COLO668 (cell line): ENCODE data around the gene AMN.

ENCODE experiments used
- DNase-seq: peaks from one replicate; lab custom pipeline; 2025; ENCODE audit not compliant: unreplicated experiment; lab: John Stamatoyannopoulos, UW

The AMN gene

DNA sequence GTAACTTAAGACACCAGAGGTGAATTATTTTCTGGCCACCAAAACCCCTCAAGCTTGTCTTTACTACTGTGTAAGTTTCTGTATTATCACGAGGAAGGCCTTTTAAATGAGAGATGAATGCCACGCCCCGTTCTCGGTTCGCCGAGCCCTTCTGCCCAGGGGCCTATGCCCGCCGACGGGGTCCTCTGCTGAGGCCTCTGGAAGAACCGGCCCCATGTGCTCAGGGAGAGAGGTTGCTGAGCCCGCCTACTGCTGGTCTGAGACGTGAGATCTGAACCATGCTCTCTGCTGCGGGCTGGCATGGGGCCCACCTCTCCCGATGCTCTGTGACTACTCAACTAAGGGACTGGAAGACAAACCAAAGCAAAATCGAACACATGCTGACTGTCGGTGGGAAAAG lies 21.0 kb downstream of the AMN start:
- no peak for DNase-seq

DNA sequence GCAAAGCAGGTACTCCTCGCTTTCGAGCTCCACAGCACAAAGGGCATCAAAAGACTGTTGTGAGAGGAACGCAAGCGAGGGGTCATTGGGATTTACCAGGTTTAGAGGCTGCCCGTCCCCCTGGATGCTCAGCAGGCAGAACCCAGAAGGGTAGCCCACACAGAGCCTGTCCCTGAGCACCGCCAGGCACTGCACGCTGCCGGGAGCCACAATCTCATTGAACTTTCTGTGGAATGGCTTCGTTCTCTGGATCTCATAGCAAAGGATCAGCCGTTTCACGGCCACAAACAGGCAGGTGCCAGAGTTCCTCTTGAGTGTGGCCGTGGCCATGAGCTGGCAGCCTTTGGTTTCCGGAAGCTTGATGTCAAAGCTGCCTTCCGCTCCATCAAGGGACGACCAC lies 21.5 kb downstream of the AMN start:
- no peak for DNase-seq

DNA sequence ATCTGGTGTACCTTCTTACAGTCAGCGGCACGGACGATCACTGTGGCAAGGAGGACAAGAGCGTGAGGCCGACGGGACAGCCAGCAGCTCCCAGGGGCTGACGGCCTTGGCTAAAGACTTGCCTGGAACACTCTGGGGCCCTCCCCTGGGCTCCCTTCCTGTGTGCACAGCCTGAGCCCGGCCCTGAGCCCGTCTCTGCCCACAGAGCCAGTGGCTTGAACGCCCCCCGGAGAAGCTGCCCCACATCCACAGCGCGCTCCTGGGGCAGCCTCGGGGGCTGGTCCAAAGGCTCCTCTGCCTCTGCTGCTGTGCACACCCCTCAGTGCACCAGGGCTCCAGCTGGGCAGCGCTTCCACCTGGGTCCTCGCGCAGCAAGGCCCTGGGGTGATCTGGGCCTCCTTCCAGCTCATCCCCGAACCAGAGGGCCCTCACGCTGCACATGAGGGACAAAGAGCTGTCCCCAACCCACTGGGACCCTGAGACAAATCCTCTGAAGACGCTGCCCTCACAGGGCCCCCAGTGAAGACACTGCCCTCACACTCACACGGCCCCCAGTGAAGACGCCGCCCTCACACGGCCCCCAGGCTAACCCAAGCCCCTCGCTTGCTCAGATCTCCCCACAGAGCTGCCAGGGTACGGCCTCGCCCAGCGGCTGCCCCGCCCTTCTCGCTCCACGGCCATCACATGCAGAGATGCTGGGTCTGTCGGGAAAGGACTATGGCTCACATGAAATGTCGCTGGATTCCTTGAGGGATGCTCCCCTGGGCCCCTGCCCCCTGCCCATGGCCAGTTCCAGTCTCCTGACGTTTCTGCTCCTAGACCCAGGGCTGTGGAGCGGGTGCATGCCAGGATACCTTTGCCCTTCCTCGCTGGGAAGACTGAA lies 22.2 kb downstream of the AMN start:
- DNase-seq = no peak

DNA sequence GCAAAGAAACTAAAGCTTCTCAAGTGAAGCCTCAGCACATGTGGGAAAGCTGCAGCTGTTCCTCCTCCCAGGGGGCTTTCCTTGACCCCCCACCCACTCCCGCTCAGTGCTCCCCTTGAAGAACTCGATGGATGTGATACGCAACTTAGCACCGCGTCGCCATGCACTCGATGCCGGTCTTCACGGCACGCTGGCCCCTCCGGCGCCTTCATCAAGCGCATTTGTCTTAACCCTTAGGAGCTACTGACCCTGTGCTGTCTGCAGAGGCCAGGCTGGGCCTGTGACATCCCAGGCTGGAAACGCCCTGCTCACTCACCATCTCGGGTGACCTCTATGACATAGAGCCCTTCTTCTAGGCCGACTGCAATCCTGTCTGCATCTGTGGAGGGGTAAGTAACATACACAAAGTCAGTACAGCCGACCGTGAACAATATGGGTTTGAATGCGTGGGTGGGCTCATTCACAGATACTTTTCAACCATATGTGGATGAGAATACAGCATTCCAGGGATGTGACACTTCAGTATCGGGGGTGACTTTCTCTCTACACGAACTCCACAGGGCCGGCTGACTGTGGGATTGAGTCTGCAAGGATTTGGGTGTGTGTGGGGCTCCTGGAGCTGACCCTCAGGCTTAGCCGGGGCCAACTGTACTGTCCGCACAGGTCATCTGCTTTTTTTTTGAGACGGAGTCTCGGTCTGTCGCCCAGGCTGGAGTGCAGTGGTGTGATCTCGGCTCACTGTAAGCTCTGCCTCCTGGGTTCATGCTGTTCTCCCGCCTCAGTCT lies 23.1 kb downstream of the AMN start:
- no peak for DNase-seq

DNA sequence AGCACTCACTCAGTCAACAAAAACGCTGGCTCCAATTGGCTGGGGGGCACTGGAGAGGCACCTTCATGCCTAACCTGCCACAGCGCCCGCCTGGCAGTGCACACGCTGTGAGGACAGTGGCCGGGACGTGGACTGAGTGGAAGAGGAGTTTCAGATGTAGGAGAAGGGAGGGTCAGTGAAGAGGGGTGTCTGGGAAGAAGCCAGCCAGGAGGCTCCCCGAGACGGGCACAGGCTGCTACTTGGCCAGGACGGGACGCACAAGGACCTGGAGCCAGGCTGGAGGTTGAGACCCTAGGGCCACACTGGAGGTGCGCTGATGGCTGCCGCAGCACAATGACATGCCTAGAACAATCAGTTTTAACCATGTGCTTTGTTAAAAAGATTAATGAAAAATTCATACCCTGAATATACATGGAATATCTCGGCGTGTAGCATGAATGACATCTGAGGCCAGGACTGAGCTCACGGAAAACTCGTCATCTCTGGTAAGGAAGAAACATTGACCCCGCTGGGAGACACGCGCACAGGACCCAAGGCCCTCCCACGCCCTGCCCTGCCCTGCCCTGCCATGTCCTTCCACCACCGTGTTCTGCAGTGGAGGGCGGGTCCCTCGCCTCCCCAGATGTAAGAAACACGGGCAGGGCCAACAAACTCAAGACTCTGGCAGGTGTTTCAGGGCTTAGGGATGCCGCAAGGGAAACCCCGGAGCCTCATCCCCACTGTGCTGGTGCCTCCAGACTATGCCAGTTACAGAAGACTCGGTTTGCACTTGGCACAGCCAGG lies 25.0 kb downstream of the AMN start:
- DNase-seq = no peak

DNA sequence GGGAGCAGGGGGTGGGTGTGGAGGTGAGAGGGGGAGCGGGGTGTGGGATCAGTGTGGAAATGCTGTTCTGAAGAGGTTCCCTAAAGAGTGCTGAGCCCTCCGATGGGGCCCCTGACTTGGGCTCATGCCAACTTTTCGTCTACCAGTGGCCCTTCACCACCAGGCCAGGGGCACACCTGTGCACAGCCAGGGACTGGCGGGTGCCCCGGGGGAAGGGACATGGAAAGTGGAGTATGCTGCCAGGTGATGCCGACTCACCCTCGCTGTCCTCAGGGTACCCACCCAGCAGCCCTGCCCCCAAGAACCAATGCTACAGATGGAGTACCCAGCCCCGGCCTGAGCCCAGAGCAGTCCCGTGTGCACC lies 26.2 kb downstream of the AMN start:
- DNase-seq = peak; percentile 64

DNA sequence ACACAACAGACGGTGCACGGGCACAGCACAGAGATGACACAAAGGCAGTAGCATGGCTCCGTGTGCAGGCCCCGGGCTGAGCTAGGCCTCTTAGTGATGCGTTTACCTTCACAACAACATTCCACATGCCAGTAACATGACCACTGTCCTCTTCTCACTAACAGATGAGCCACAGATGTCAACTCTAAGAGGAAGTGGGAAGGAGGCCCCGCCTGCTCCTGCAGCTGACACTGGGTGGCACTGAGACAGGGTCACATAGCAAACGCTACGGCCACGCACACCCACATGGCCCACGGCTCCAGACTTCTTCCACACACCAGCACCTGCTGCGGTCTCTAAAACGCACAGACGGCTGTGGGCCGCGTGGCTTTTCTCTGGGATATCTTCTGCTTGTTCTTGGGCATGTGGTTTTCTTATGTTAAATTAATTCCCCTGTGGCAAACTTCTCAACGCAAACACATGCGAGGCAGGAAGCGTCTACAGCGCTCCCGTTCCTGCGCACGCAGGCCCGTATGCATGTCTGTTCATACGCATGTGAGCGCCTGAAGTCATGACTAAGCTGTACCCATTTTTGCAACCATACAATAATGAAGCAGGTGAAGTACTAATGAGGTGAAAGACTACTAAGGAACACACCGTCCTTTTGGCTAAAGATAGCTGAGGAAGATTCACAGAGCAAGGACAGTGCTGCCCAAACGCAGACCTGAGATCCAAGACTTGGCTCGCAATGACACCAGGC lies 26.8 kb downstream of the AMN start:
- DNase-seq = peak; percentile 64

DNA sequence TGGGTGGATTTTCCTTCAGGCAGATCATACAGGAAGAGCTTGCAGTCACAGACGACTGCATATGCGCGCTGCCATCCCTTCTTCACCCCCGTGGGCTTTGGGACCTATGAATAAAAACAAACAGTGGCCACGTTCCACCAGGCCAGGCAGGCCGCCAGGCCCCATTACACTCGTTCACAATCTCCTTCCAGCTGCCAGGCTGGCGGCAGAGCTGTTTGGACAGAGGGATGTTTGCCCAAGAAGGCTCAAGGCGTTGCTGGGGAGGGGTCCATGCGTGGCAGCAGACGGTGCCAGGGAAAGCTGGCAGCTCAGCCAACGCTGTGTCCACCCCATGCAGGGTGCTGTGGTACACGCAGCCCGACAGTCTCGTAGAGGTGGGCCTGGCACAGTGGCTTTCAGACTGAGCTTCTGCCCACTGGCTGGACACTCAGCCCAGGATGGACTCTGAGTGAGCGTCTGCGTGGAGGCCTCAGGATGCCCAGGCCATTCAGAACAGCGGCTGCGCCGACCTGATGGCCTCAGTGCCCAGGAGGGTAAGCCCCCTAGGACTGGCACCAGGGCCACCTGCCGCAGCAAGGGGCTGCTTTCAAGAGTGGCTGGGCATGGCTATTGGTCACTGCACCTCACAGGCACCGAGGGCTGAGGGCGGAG lies 27.5 kb downstream of the AMN start:
- DNase-seq = peak; percentile 22

DNA sequence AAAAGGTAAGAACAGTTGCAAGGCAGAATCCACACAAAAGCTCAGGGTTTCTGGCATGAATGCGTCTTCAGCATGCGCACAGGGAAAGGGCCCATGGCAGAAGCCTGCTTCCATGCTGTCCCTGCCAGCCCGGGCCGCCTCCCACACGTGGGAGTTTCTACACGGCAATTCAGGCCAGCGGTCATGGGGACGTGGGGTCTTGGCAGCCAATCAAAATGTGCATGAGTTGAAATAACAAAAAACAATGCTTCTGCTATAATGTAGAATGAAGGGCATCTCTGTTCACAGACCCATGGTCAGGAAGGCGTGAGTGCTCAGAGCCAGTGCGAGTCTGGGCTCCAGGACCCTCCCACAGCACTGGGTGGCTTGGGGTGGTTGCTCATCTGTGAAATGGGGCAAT lies 28.6 kb downstream of the AMN start:
- DNase-seq = no peak

DNA sequence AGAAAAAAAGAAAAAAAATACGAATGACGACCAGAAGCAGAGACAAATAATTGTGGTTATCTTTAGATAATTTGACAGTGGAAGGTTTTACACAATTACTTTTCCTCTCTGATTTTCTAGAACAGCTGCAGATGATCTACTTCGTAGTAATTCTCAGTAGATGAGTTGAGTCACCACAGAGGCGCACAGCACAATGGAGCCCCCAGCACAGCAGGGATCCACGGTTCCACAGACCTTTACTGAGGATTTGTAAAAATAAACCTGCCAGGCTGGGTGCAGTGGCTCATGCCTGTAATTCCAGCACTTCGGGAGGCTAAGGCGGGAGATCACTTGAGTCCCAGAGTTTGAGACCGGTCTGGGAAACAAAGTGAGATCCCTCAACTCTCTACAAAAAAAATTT lies 29.3 kb downstream of the AMN start:
- no peak for DNase-seq

DNA sequence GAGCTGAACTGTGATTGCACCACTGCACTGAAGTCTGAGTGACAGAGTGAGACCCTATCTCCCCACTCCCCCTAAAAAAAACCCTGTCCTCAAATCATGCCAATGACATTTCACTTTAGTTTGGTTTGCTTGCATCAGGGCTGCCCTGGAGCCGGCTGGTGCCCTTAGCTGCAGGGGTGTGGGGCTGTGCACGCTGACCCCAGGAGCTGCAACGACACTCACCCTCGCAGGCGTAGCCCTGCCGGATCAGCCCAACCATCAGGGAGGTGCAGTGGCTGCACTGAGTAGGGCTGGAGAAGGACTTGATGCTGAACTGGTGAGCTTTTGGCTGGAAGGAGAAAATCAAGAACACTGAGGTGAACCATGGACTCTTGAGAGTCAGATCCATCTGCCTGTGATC lies 29.8 kb downstream of the AMN start:
- no peak for DNase-seq

DNA sequence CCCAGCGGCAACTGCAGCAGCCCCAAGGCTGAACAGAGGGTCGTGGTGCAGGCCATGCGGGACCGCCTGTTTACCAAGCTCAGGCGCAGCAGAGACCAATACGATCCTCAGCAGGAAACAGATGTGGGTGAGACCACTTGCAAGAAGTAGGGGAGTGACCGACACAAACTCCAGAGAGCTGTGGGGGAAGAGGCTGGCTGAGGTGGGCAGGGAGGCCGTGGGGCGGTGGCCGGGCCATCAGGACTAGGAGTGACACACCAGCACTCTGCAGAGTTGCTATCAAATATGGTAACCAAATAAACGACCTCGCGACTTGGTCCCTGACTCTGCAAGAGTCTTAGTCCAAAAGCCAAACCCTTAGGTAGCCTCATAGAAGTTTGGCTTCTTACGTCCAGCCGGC lies 30.6 kb downstream of the AMN start:
- DNase-seq = no peak

DNA sequence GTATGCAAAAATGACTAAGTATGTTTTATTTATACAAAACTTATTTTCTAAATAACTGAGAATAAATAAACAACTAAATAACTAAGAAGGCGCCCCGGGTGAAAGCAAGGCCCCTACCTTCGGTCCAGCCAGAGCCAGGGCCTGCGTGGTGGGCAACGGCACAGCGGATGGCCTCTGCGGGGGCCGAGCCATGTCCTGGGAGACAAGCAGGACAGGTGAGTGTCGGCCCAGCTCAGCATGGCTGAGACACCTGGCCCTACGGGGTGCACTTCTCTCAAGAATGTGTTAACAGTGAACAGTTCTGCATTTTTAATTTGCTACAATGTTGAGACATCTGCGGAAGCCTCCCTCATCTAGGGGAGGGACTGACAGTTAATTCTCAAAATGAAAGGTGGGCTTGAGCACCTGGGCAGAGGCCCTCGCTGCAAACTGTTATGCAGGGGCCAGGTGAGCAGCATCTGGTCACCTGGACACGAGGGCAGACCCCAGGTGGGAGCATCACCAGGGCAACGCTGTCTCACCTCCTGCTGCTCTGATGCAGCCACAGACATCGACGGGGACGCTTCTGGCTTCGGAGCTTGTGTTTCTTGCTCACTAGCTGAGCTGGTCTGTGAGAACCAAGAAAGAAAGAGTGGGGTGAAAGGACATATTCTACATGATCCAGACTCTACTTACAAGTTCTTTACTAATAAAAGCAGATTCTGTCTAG lies 31.8 kb downstream of the AMN start:
- no peak for DNase-seq

DNA sequence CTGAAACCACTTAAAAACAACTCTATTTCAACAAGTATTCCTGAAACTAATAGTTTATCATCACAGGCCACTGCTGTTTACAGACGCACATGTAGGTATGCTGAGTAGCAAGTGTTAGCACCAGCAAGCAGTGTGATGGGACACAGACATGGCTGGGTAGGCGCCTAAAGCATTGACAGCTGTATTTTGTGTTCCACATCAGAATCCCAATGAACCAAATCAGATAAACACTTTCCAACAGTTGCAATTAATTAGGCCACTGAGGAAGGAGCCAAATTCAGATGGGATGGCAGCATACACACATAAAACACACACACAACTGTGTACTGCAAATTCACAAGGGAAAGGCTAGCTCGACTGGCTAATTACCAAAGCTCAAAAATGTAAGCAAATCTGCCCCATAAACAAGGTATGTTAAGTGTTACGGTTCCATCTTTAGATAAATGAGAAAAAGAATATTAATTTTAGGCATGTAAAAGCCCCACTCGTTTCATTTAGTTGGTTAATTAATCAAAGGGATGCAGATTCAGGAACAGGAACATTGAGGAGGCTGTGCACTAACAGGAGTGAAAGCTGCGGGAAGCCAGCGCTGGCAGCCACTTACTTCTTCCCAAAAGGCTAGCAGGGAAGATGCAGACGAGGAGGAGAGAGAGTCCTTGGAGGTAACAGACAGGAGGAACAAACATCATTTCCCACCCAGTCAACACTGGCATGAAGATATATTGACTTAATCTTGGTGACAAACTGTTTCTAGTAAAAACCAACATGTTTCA lies 33.4 kb downstream of the AMN start:
- no peak for DNase-seq

DNA sequence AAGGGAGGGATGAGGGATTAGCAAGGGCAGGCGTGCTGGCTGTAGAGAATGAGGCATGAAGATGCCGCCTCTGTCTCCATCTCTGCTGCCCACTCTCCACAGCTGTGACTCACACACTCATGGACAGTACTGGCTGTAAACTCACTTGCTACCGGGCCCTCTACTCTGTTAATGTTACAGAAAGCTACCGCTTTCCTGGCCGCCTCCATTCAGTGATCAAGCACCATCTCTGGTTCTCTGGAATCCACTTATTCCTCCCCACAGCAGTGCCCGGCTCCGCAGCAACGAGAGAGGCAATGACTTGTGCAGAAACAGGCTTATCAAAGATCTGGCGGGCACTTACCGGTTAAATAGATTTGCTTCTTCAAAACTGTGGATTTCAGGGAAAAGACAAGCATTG lies 34.8 kb downstream of the AMN start:
- no peak for DNase-seq

DNA sequence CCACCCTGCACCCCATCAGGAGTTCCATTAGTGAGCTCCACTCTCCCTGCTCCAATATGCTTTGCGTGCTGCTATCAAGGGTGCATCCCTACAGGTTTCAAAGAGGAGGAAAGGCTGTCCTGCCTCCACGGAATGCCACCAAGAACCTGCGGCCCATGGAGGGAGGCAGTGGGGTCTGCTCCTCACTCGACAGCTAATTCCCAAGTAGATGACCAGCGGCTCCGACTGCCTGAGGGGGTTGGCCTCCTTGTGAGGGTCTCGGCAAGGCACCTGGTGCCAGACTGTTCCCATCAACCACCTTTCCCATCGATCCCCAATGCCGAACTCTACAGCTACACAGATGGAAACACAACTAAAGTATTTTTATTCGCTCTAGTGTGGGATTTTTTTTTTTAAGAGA lies 36.0 kb downstream of the AMN start:
- no peak for DNase-seq

DNA sequence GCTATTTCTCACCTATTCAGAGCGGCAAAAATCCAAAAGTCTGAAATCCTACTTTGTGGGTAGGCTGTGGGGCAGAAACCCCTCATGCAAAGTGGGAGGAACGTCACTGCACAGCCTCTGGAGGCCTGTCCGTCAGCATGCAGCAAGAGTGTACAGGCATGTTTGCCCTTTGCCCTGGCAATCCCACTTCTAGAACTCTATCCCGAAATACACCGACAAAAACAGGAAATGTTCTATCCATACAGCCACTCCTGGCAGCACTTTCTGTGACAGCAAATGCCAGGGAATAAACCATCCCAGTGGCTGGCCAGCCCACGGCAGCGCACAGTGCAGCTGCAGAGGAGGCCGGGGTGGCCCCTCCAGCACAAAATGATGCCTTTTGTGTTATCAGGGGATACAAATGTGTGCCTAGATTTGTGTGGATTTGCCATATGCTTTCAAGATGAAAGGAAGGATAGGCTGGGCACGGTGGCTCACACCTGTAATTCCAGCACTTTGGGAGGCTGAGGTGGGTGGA lies 39.7 kb downstream of the AMN start:
- no peak for DNase-seq

DNA sequence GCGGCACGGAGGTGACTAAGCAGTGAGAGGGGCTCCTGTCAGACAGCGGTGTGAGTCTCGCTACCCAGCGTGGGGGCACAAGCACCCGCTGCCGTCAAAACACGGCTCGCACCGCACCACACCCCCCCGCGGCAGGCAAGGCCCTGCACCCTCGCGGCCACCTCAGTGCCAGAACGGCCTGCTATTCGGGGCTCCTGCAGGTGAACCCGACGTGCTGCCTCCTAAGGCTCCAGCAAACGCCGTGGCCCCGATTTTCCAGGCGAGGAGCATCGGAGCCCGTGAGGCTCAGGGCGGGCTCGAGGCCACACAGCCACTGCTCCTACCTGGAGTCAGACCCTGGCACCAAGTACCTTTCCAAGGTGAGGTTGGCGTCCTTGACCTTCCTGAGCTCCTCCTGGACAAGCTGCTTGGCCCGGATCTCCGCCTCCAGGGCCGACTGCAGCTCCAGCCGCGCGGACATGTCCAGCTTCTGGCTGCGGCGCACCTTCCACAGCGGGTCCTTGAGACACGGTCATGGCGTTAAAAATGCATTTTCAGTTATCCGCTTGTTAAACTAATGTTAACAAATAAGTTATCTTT lies 41.8 kb downstream of the AMN start:
- DNase-seq = no peak

DNA sequence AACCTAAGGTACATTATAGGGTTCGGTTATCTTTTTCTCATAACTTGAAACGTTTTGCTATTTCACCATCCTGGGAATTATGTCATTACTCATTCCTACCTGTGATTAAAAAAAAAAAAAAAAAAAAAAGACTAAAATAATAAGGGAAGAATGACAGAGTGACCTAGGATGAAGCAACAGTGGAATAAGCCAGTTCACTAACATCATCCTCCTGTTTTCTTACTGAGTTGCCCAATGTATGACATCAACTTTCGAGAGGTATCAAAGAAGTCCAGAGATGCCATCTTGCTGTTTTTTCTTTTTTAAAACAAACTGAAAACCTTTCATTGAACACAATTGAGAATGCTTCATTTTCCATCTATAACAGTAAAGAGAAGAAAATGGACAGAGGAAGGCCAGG lies 42.8 kb downstream of the AMN start:
- no peak for DNase-seq
